Ovary (tissue), 3 donors: ENCODE measurements around the gene RPS6KA4.

Experiments
- CTCF ChIP-seq, 3 donors: fragments of 450-650 bp in 2 of 3; fragments of 200-600 bp in 1 of 3; IDR thresholded peaks; one replicate each; pipeline versions ENCODE4 v1.5.1 to v1.8.0; 2016 to 2022; ENCODE audit warnings: antibody characterized with exemption in 3 of 3, mild to moderate bottlenecking in 1 of 3
- EP300 ChIP-seq: sonication (generic); formaldehyde crosslinking; IDR thresholded peaks from one replicate; pipeline ENCODE4 v1.6.1; 2017; ENCODE audit warnings: antibody characterized with exemption
- POLR2A ChIP-seq: fragments of 450-650 bp; IDR thresholded peaks from one replicate; pipeline ENCODE4 v1.6.1; 2017; ENCODE audit warnings: antibody characterized with exemption, mild to moderate bottlenecking, moderate library complexity
- donor health status: DM: no; HTN: no; CAD: no.

GRCh38 chr11:64334764-64335735 is 23.9 kb upstream of the RPS6KA4 start:
- TF ChIP-seq CTCF (IDR thresholded peaks at IDR 0.05), result no peak
- no peak for TF ChIP-seq POLR2A
- no peak for TF ChIP-seq EP300
